ENCODE results near the gene DOCK1. TPM values are rescaled to one million over a fixed set of nuclear protein-coding genes. Genes with fewer than 3 reads are reported as not detected.

Gene DOCK1
- total RNA-seq, 4 donors from 2014 or later = 41.1 to 62.4 (median 53.2) TPM

DNA sequence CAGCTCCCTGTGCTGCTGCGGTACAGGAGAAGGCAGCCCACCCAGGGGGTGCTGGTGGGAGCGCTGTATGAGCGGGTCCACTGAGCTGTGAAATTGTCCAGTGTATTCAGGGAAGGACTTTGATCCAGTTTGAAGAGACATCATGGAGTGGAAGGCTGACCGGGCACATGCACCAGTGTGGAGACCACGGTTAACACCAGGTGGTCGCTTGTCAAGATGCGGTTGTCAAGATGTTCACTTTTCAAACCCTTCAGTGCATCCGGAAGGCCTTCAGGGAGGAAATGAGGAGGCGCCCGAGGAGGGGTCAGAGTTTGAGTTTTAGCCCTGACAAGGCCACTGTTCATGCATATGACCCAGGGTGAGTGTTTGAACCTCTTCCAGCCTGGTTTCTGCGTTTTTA lies 6.1 kb downstream of the DOCK1 start:
- TF ChIP-seq, protein P1, sequence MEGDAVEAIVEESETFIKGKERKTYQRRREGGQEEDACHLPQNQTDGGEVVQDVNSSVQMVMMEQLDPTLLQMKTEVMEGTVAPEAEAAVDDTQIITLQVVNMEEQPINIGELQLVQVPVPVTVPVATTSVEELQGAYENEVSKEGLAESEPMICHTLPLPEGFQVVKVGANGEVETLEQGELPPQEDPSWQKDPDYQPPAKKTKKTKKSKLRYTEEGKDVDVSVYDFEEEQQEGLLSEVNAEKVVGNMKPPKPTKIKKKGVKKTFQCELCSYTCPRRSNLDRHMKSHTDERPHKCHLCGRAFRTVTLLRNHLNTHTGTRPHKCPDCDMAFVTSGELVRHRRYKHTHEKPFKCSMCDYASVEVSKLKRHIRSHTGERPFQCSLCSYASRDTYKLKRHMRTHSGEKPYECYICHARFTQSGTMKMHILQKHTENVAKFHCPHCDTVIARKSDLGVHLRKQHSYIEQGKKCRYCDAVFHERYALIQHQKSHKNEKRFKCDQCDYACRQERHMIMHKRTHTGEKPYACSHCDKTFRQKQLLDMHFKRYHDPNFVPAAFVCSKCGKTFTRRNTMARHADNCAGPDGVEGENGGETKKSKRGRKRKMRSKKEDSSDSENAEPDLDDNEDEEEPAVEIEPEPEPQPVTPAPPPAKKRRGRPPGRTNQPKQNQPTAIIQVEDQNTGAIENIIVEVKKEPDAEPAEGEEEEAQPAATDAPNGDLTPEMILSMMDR (IDR thresholded peaks at IDR 0.05; ENCODE audit: low read depth) = no peak

DNA sequence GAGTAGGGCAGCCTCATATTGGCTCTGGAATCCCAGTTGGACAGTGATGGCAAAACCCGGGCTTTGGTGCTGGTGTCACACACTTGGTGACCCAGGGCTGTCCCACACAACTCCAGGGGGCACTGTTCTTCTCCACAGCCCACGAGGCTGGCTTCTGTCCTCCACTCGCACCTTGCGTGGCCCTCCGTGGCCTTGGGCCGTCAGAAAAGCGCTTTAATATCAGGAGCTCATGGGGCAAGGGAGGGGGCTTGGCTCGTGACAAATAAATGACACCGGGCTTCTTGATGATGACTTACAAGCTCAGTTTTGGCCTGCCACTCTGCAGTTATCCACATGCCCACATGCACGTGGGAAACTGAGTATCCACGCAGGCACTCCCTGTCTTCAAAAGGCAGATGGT lies 8.1 kb downstream of the DOCK1 start:
- TF ChIP-seq, protein P1 (IDR thresholded peaks at IDR 0.05; ENCODE audit: low read depth) = no peak

DNA sequence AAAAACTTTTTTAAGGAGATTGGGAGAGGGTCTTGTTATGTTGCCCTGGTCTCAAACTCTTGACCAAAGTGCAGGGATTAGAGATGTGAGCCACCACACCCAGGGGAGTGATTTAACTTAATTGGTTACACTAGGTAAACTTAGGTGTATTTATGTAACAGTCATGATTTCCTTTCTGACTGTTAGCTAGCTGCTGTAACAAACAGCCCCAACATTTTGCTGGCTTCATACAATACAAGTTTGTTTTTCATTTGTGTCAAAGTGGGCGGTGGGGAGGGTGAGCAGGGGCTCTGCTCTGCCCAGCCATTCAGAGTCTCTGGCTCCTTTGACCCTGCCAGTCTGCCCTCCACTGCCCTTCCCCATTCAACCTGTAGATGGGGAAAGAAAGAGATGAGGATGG lies 9.3 kb downstream of the DOCK1 start:
- TF ChIP-seq, protein P1 (IDR thresholded peaks at IDR 0.05; ENCODE audit: low read depth) = no peak

DNA sequence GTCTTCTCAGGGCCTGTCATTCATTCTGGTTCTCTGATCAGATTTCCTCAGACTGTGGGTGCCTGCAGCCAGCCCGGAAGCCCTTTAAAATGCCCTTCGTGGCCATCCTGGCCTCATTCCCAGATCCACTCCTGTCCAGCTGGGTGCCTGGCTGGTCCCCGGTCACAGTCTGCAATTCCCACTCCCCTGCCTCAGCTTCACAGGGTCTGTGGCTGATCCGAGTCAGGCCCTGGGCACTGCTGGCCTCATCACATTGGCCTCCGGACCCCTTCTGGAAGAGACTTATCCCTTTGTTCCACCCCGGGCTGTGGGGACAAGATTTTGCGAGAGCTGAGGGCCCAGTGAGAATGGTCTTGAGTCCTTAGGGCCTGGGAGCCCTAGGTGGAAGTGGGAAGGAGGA lies 12.1 kb downstream of the DOCK1 start:
- TF ChIP-seq, protein P1 (IDR thresholded peaks at IDR 0.05; ENCODE audit: low read depth) = no peak

- TF ChIP-seq, protein P1 (IDR thresholded peaks at IDR 0.05; ENCODE audit: low read depth) = no peak
Measured at GRCh38 chr10:126917975-126918908, 13.0 kb downstream of the DOCK1 start.

DNA sequence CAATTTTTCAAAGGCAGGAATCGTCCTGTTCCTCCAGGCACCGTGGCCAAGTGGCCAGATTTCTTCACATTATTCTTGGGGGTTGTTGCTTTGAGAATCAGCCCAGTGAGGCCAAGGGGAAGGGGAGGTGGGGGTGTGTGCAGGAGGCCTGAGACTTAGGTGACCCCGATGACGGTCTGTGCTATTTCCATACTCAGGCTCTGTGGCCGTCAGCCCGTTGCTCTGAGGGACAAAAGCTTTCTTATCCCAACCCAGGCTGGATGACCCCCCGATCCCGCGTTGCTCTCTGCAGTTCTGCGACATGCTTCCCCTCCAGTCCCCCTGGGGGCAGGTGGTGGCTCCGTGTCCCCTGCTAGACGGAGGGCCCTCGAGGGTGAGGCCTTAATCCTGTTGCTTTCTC lies 14.2 kb downstream of the DOCK1 start:
- TF ChIP-seq, protein P1 (IDR thresholded peaks at IDR 0.05; ENCODE audit: low read depth) = no peak

DNA sequence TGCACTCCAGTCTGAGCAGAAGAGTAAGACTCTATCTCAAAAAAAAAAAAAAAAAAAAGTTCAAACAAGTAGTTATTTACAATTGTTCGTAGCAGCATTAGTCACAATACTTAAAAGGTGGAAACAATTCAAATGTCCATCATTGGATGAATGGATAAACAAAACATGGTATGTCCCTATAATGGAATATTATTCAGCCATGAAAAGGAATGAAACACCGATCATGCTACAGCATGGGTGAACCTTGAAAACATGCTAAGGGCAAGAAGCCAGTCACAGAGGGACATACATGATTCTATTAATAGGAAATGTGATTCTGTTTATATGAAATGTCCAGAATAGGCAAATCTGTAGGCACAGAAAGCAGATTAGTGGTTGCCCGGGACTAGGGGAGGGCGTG lies 15.9 kb downstream of the DOCK1 start:
- TF ChIP-seq, protein P1 (IDR thresholded peaks at IDR 0.05; ENCODE audit: low read depth) = no peak
